Activated CD4-positive, CD25-positive, alpha-beta regulatory T cell treated with anti-CD3 and anti-CD28 coated beads, Interleukin-2, amount 50 U/mL, for 24 hours (primary cell): Measurements from ENCODE around the gene TRIP11.

ENCODE experiments used
- ATAC-seq, 2 donors: fragments of 150-1000 bp; cut with Tn5 transposase; one replicate each; pipeline ENCODE4 v1.10.0; 2021; ENCODE audit warnings: mild to moderate bottlenecking in 1 of 2, moderate library complexity in 1 of 2

TRIP11 gene

GRCh38 chr14:92009604-92010003 lies 30.3 kb downstream of the TRIP11 start:
- no peak for ATAC-seq

- ATAC-seq: no peak
Observed at GRCh38 chr14:92005019-92005418, 34.8 kb downstream of the TRIP11 start.

- ATAC-seq: no peak
Observed at GRCh38 chr14:92004062-92004461, 35.8 kb downstream of the TRIP11 start.

- ATAC-seq: no peak
Observed at GRCh38 chr14:91998667-91999570, 40.9 kb downstream of the TRIP11 start.

GRCh38 chr14:91997492-91997891 lies 42.4 kb downstream of the TRIP11 start:
- peak in 1 of 2 donors; percentile 42 for ATAC-seq

- peak; percentile 41 to 71 for ATAC-seq
Observed at GRCh38 chr14:91996948-91997371, 42.9 kb downstream of the TRIP11 start.

- ATAC-seq: no peak
Observed at GRCh38 chr14:91987192-91987591, 52.7 kb downstream of the TRIP11 start.

GRCh38 chr14:91985521-91986255 lies 54.2 kb downstream of the TRIP11 start:
- no peak for ATAC-seq

- no peak for ATAC-seq
Observed at GRCh38 chr14:91985008-91985407, 54.9 kb downstream of the TRIP11 start.

GRCh38 chr14:91983588-91983987 lies 56.3 kb downstream of the TRIP11 start:
- no peak for ATAC-seq

- ATAC-seq: peak; percentile 96
Observed at GRCh38 chr14:91980157-91980556, 59.7 kb downstream of the TRIP11 start.

GRCh38 chr14:91977884-91978283 lies 62.0 kb downstream of the TRIP11 start:
- ATAC-seq: no peak

GRCh38 chr14:91975763-91976162 lies 64.1 kb downstream of the TRIP11 start:
- no peak for ATAC-seq

- ATAC-seq: no peak
Observed at GRCh38 chr14:91971188-91971778, 68.6 kb downstream of the TRIP11 start.

GRCh38 chr14:91968280-91968679 lies 71.6 kb downstream of the TRIP11 start:
- peak; percentile 86 to 93 for ATAC-seq

GRCh38 chr14:91964724-91965123 lies 75.1 kb downstream of the TRIP11 start:
- no peak for ATAC-seq

GRCh38 chr14:91964011-91964410 lies 75.8 kb downstream of the TRIP11 start:
- no peak for ATAC-seq

GRCh38 chr14:91963465-91963864 lies 76.4 kb downstream of the TRIP11 start:
- no peak for ATAC-seq

GRCh38 chr14:91961297-91962220 lies 78.3 kb downstream of the TRIP11 start:
- peak; percentile 61 to 62 for ATAC-seq

GRCh38 chr14:91957876-91958313 lies 82.0 kb downstream of the TRIP11 start:
- no peak for ATAC-seq

GRCh38 chr14:91956616-91957015 lies 83.2 kb downstream of the TRIP11 start:
- no peak for ATAC-seq

- no peak for ATAC-seq
Observed at GRCh38 chr14:91955168-91955567, 84.7 kb downstream of the TRIP11 start.
